HL-60 (cell line): Measurements from ENCODE around the gene MAJIN.

Experiments
- DNase-seq, 2 experiments: peaks; one replicate each; pipeline ENCODE4 v3.0.0-alpha.2; 2010 to 2020; ENCODE audit warnings: low read depth in 1 of 2, low spot score in 1 of 2
- H3K27ac ChIP-seq: fragments of 250-450 bp; sonication (Bioruptor Pico); replicated peaks from 2 replicates; pipeline ENCODE4 v1.5.1; 2020; ENCODE audit warnings: mild to moderate bottlenecking, moderate library complexity
- H3K27me3 ChIP-seq: fragments of 250-450 bp; sonication (Bioruptor Pico); 2 replicates; pipeline ENCODE4 v1.5.1; 2021; ENCODE audit warnings: mild to moderate bottlenecking, moderate library complexity; ENCODE audit not compliant: insufficient read depth, poor library complexity, severe bottlenecking
- H3K4me3 ChIP-seq: replicated peaks from 2 replicates; pipeline ENCODE4 v1.5.1; 2011; ENCODE audit warnings: mild to moderate bottlenecking, control low read depth, low read length; ENCODE audit not compliant: insufficient read depth
- GABPA ChIP-seq: IDR thresholded peaks from 2 replicates; pipeline ENCODE4 v1.6.1; 2012; ENCODE audit warnings: low read depth
- POLR2AphosphoS5 ChIP-seq: IDR thresholded peaks from 2 replicates; pipeline ENCODE4 v1.6.1; 2012; ENCODE audit warnings: low read depth
- SPI1 ChIP-seq: IDR thresholded peaks from 2 replicates; pipeline ENCODE4 v1.6.1; 2012; ENCODE audit warnings: low read depth, mild to moderate bottlenecking, borderline replicate concordance
- TF ChIP-seq, protein P1 (sequence below): IDR thresholded peaks from one replicate; pipeline ENCODE4 v1.5.1; 2011; ENCODE audit warnings: low read length, control low read depth, inconsistent platforms; ENCODE audit not compliant: insufficient read depth
- TF ChIP-seq, protein P2 (sequence below): IDR thresholded peaks from 2 replicates; pipeline ENCODE4 v1.6.1; 2012; ENCODE audit warnings: low read depth; ENCODE audit not compliant: insufficient replicate concordance

MAJIN gene

DNA sequence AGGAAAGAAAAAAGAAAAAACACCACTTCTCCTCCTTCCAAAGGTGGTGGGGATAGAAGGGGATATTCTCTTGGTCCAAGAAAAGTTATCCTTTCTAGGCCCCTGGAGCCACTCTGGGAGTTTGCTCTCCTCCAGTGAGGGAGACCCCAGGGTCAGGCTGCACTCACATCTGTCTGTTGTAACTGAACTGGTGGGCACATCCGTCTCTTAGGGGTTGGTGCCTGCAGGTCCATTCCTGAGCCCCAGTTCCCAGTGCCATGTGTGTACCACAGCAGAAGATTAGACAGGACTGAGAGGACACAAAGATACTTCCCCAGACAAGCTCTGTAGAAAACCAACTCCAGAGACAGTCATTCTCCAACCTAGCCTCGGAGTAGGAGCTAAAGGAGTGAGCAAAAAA is 51.8 kb downstream of the MAJIN start:
- Histone ChIP-seq H3K4me3 (no peak overlapping the region), H3K27me3 (no peaks in the 10 kb centered on the region), H3K27ac (no peak overlapping the region)
- TF ChIP-seq, protein P1, sequence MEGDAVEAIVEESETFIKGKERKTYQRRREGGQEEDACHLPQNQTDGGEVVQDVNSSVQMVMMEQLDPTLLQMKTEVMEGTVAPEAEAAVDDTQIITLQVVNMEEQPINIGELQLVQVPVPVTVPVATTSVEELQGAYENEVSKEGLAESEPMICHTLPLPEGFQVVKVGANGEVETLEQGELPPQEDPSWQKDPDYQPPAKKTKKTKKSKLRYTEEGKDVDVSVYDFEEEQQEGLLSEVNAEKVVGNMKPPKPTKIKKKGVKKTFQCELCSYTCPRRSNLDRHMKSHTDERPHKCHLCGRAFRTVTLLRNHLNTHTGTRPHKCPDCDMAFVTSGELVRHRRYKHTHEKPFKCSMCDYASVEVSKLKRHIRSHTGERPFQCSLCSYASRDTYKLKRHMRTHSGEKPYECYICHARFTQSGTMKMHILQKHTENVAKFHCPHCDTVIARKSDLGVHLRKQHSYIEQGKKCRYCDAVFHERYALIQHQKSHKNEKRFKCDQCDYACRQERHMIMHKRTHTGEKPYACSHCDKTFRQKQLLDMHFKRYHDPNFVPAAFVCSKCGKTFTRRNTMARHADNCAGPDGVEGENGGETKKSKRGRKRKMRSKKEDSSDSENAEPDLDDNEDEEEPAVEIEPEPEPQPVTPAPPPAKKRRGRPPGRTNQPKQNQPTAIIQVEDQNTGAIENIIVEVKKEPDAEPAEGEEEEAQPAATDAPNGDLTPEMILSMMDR = no peak
- TF ChIP-seq GABPA (no peak), SPI1 (no peak)
- DNase-seq = no peak

DNA sequence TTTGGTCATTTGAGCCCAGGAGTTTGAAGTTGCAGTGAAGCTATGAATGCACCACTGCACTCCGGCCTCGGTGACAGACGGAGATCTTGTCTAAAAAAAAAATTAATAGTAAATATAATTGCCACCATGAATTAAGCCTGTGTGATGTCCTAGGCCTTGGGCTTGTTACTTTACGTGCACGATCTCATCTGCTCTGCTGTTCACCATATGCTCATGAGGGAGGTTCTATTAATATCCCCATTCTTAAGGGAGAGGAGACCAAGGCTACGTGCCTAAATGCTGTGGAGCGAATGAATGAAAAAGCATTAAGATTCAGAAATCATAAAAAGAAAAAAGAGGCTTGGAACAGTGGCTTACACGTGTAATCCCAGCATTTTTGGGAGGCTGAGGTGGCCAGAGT is 52.3 kb downstream of the MAJIN start:
- H3K27me3 ChIP-seq = no peaks in the 10 kb centered on the region
- H3K27ac ChIP-seq = no peak overlapping the region
- DNase-seq = no peak
- TF ChIP-seq, protein P2, sequence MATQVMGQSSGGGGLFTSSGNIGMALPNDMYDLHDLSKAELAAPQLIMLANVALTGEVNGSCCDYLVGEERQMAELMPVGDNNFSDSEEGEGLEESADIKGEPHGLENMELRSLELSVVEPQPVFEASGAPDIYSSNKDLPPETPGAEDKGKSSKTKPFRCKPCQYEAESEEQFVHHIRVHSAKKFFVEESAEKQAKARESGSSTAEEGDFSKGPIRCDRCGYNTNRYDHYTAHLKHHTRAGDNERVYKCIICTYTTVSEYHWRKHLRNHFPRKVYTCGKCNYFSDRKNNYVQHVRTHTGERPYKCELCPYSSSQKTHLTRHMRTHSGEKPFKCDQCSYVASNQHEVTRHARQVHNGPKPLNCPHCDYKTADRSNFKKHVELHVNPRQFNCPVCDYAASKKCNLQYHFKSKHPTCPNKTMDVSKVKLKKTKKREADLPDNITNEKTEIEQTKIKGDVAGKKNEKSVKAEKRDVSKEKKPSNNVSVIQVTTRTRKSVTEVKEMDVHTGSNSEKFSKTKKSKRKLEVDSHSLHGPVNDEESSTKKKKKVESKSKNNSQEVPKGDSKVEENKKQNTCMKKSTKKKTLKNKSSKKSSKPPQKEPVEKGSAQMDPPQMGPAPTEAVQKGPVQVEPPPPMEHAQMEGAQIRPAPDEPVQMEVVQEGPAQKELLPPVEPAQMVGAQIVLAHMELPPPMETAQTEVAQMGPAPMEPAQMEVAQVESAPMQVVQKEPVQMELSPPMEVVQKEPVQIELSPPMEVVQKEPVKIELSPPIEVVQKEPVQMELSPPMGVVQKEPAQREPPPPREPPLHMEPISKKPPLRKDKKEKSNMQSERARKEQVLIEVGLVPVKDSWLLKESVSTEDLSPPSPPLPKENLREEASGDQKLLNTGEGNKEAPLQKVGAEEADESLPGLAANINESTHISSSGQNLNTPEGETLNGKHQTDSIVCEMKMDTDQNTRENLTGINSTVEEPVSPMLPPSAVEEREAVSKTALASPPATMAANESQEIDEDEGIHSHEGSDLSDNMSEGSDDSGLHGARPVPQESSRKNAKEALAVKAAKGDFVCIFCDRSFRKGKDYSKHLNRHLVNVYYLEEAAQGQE = no peak
- TF ChIP-seq, protein P1 = no peak
- TF ChIP-seq SPI1 = no peak
- H3K4me3 ChIP-seq = no peak overlapping the region

DNA sequence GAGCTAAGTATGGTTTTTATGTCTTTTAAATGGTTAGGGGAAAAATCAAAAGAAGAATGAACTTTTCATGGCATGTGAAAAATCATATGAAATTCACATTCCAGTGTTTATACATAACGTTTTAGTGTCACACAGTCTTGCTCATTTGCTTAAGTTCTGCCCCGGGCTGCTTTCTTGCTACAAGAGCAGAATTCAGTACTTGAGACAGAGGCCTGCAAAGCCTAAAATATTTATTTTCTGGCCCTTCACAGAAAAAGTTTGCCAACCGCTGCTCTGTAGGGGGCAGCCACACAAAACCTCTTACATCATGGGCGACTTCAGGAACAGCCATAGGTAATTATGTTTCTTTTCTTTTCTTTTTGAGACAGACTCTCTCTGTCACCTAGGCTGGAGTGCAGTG is 53.9 kb downstream of the MAJIN start:
- TF ChIP-seq, protein P1 = no peak
- no peak for TF ChIP-seq GABPA
- TF ChIP-seq SPI1 = no peak
- TF ChIP-seq, protein P2 = peak; percentile 73
- DNase-seq = peak in 1 of 2 experiments; percentile 41
- Histone ChIP-seq H3K27ac (peak overlapping the region; percentile 46), H3K27me3 (no peaks in the 10 kb centered on the region), H3K4me3 (peak overlapping the region; percentile 38)

DNA sequence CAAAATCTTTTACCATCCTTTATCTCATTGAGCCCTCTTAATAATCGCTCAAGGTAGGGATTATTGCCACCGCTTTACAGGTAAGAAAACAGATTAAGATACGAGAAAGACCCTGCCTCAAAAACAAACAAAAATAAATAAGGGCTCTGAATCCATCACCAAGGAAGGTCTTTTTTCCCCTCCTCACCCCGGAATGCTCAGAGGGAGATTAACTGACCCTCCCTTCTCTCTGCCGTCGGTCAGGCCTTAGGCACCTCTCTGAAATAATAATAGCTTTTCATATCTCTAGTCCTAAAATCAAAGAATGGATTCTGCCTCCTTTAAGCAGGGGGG is 54.3 kb downstream of the MAJIN start:
- Histone ChIP-seq H3K4me3 (peak overlapping the region; percentile 38), H3K27ac (peak overlapping the region; percentile 46), H3K27me3 (no peaks in the 10 kb centered on the region)
- TF ChIP-seq POLR2AphosphoS5 = no peak
- TF ChIP-seq, protein P1 = no peak
- TF ChIP-seq SPI1 = no peak
- TF ChIP-seq, protein P2 = no peak
- no peak for TF ChIP-seq GABPA
- no peak for DNase-seq
